GM23338 (cell line): Measurements from ENCODE around the gene NPAS2. TPM values are rescaled to one million over a fixed set of nuclear protein-coding genes. Genes with fewer than 3 reads are reported as not detected.

ENCODE experiments used
- ATAC-seq: fragments of 200-7000 bp; cut with Tn5 transposase; 3 replicates; pipeline ENCODE4 v1.9.1; 2020
- DNase-seq: peaks from one replicate; pipeline ENCODE4 v3.0.0-alpha.2; 2015; ENCODE audit warnings: low spot score
- H2AFZ ChIP-seq: fragments of 200-600 bp; sonication (generic); 2 replicates; pipeline ENCODE4 v1.8.0; 2016; ENCODE audit warnings: antibody characterized with exemption, mild to moderate bottlenecking, moderate library complexity
- H3F3A ChIP-seq: fragments of 200-600 bp; sonication (generic); replicated peaks from 2 replicates; pipeline ENCODE4 v1.8.0; 2017; ENCODE audit warnings: antibody characterized with exemption, mixed run types, low read depth
- H3K27ac ChIP-seq: fragments of 200-600 bp; sonication (generic); 2 replicates; pipeline ENCODE4 v1.6.1; 2016; ENCODE audit warnings: low read depth
- H3K27me3 ChIP-seq: fragments of 200-600 bp; sonication (generic); 2 replicates; pipeline ENCODE4 v1.8.0; 2016; ENCODE audit warnings: mild to moderate bottlenecking, mixed run types, moderate library complexity; ENCODE audit not compliant: insufficient read depth
- H3K36me3 ChIP-seq: fragments of 200-600 bp; sonication (generic); 2 replicates; pipeline ENCODE4 v1.8.0; 2016; ENCODE audit warnings: mild to moderate bottlenecking; ENCODE audit not compliant: insufficient read depth
- H3K4me1 ChIP-seq: fragments of 200-600 bp; sonication (generic); 2 replicates; pipeline ENCODE4 v1.8.0; 2016; ENCODE audit warnings: mild to moderate bottlenecking, moderate library complexity; ENCODE audit not compliant: insufficient read depth
- H3K4me2 ChIP-seq: fragments of 200-600 bp; sonication (generic); 2 replicates; pipeline ENCODE4 v1.7.1; 2017; ENCODE audit warnings: mixed run types
- H3K4me3 ChIP-seq: fragments of 200-600 bp; sonication (generic); 2 replicates; pipeline ENCODE4 v1.6.1; 2016; ENCODE audit warnings: mixed run types
- H3K79me2 ChIP-seq: fragments of 200-600 bp; sonication (generic); replicated peaks from 2 replicates; pipeline ENCODE4 v1.8.0; 2017; ENCODE audit warnings: mild to moderate bottlenecking; ENCODE audit not compliant: insufficient read depth
- H3K9me2 ChIP-seq: fragments of 200-600 bp; sonication (generic); 2 replicates; pipeline ENCODE4 v1.8.0; 2017; ENCODE audit not compliant: insufficient read depth
- H4K20me1 ChIP-seq: fragments of 200-600 bp; sonication (generic); replicated peaks from 2 replicates; pipeline ENCODE4 v1.8.0; 2017; ENCODE audit warnings: mild to moderate bottlenecking; ENCODE audit not compliant: insufficient read depth
- H3K27ac Mint-ChIP-seq: 2 replicates; pipeline ENCODE4 v1.8.0; 2020; ENCODE audit warnings: inconsistent platforms, mild to moderate bottlenecking, moderate library complexity, mixed read lengths
- H3K27me3 Mint-ChIP-seq: 3 replicates; pipeline ENCODE4 v1.8.0; 2022; ENCODE audit warnings: low read depth, mild to moderate bottlenecking, moderate library complexity, mixed read lengths, inconsistent platforms; ENCODE audit not compliant: insufficient read depth, poor library complexity
- H3K36me3 Mint-ChIP-seq: 3 replicates; pipeline ENCODE4 v1.8.0; 2021; ENCODE audit warnings: low read depth, mild to moderate bottlenecking, inconsistent platforms, moderate library complexity, mixed read lengths
- H3K4me1 Mint-ChIP-seq: 3 replicates; pipeline ENCODE4 v1.8.0; 2020; ENCODE audit warnings: mild to moderate bottlenecking, inconsistent platforms, mixed read lengths
- H3K4me3 Mint-ChIP-seq: 3 replicates; pipeline ENCODE4 v1.8.0; 2021; ENCODE audit warnings: moderate library complexity, mild to moderate bottlenecking, inconsistent platforms, mixed read lengths
- H3K9me3 Mint-ChIP-seq: 3 replicates; pipeline ENCODE4 v1.8.0; 2020; ENCODE audit warnings: moderate library complexity, mild to moderate bottlenecking, inconsistent platforms, mixed read lengths
- ETS1 ChIP-seq: IDR thresholded peaks from 2 replicates; pipeline ENCODE4 v1.6.1; 2016; ENCODE audit warnings: antibody characterized with exemption
- EZH2 ChIP-seq: fragments of 200-600 bp; sonication (generic); IDR thresholded peaks from one replicate; pipeline ENCODE4 v1.8.0; 2017; ENCODE audit warnings: antibody characterized with exemption, mild to moderate bottlenecking, low read depth; ENCODE audit not compliant: unreplicated experiment
- JUNB ChIP-seq: IDR thresholded peaks from one replicate; pipeline ENCODE4 v1.6.1; 2016; ENCODE audit warnings: antibody characterized with exemption; ENCODE audit not compliant: unreplicated experiment
- NANOG ChIP-seq: IDR thresholded peaks from 2 replicates; pipeline ENCODE4 v1.6.1; 2016; ENCODE audit warnings: antibody characterized with exemption, borderline replicate concordance
- STAT1 ChIP-seq: IDR thresholded peaks from one replicate; pipeline ENCODE4 v1.6.1; 2016; ENCODE audit warnings: antibody characterized with exemption; ENCODE audit not compliant: unreplicated experiment
- polyA plus RNA-seq: library from polyadenylated mRNA; unstranded; fragments of >200 nt; fragmentation: Nextera tagmentation; extraction: Ambion mirVana; gene quantifications from 2 replicates; pipeline ENCODE4 v1.2.1, GENCODE V29; 2016
- total RNA-seq: library from RNA; depleted of rRNA; stranded (reverse); fragments of >200 nt; shearing (Covaris generic); gene quantifications from 2 replicates; pipeline ENCODE4 v1.2.3, GENCODE V29; 2014
- TF ChIP-seq, protein P1 (sequence below), 2 experiments: fragments of 200-600 bp in 1 of 2; sonication (generic) in 1 of 2; conservative IDR thresholded peaks; 2 replicates each; pipeline versions ENCODE4 v1.5.1 to v1.6.1; 2016 to 2017; ENCODE audit warnings: antibody characterized with exemption in 2 of 2, low read depth in 2 of 2, mild to moderate bottlenecking in 2 of 2, moderate library complexity in 1 of 2

NPAS2 gene
- total and polyA plus RNA-seq, 2 experiments from 2014 or later, result 0.56 to 1.1 TPM

DNA sequence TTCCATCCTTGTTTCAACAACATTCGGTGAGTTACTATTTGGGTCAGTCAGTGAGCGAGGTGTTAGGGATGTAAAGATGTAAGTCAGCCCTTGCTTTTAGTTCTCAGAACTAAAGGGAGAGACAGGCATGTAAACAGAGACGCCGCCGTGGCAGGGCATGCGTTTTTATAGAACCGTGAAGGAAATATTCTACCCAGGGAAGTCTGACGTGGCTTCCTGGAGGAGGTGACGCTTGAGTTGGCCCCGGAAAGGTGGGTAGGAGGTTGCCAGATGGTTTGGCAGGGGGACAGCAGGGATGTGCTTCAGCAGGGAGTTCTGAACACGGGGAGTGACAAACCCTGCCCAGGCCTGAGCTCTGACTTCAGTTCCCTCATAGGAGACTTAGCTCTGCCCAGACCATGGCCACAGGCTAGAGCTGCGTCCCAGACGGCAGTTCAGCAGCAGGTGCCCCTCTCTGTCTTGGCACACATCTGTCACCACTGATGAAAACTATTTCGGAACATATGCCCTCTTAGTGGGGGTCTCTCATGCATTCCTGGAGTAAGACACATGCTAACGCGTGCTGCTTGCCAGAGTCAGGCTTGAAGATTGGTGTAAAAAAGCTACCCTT, 158.7 kb downstream of the NPAS2 start (continued):
- TF ChIP-seq ETS1 (no peak), JUNB (no peak)
- TF ChIP-seq, protein P1, sequence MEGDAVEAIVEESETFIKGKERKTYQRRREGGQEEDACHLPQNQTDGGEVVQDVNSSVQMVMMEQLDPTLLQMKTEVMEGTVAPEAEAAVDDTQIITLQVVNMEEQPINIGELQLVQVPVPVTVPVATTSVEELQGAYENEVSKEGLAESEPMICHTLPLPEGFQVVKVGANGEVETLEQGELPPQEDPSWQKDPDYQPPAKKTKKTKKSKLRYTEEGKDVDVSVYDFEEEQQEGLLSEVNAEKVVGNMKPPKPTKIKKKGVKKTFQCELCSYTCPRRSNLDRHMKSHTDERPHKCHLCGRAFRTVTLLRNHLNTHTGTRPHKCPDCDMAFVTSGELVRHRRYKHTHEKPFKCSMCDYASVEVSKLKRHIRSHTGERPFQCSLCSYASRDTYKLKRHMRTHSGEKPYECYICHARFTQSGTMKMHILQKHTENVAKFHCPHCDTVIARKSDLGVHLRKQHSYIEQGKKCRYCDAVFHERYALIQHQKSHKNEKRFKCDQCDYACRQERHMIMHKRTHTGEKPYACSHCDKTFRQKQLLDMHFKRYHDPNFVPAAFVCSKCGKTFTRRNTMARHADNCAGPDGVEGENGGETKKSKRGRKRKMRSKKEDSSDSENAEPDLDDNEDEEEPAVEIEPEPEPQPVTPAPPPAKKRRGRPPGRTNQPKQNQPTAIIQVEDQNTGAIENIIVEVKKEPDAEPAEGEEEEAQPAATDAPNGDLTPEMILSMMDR (conservative IDR thresholded peaks at IDR 0.05; ENCODE audit: low read depth in 2 of 2), result no peak

DNA sequence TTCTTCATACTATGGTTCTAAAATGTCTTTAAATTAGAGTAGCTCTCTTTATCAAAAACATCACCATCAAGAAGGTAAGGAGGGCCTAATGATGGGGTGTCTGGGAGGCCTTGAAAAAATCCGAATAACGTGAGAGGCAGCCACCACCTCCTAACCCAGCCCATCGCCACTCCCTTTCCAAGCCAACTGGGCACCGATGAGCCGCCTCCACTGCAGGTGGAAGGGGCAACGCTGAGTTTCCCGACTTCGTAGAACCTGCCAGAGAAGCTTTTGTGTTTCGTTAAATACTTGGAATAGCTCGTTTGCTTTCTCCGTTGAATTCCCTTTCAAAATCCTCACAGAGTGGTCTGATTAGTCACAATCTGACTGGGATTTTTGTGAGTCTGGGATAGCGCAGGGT, 160.1 kb downstream of the NPAS2 start:
- Mint-ChIP-seq H3K36me3 (no peaks in the 10 kb centered on the region), H3K4me1 (peaks cover 22% of the 10 kb centered on the region), H3K27me3 (peaks cover 2% of the 10 kb centered on the region), H3K4me3 (no peak overlapping the region), H3K27ac (no peak overlapping the region), H3K9me3 (no peaks in the 10 kb centered on the region)
- H3K4me2 ChIP-seq, result no peak overlapping the region
- no peaks in the 10 kb centered on the region; the same call in 1 of the 2 replicates for H3K36me3 ChIP-seq
- DNase-seq (peak; percentile 56), ATAC-seq (no peak)
- no peaks in the 10 kb centered on the region for H3K9me2 ChIP-seq
- no peaks in the 10 kb centered on the region for H3K27me3 ChIP-seq
- no peaks in the 10 kb centered on the region for H3F3A ChIP-seq
- H3K4me1 ChIP-seq, result peaks cover 6% of the 10 kb centered on the region; the same call in 1 of the 2 replicates
- H3K79me2 ChIP-seq, result no peaks in the 10 kb centered on the region
- TF ChIP-seq EZH2, result no peak
- TF ChIP-seq, protein P1 (conservative IDR thresholded peaks at IDR 0.05; ENCODE audit: low read depth in 2 of 2), result no peak
- no peak overlapping the region for H3K27ac ChIP-seq
- H3K4me3 ChIP-seq, result no peak overlapping the region
- H2AFZ ChIP-seq, result no peak overlapping the region
- H4K20me1 ChIP-seq, result no peaks in the 10 kb centered on the region

DNA sequence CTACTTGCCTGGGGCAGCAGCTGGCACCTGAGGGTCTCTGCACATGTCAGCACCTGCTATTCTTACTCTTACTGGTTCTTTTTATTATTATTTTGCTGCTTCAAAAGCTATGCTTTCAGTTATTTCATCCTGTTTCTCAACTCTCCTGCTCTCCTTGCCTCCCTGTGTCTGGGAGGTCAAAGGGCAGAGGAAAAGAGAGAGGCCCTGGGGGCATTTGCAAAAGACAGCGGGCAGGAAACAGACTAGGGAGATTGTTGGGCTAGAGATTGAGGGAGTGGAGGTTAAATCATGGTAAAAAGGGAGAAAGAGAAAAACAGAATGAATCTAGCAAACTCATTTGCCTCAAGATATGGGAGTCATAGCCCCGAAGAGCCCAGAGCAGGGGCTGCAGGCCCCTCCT, 161.1 kb downstream of the NPAS2 start:
- Histone ChIP-seq H2AFZ (no peak overlapping the region), H3K36me3 (no peaks in the 10 kb centered on the region; the same call in 1 of the 2 replicates), H3F3A (no peaks in the 10 kb centered on the region), H3K27ac (no peak overlapping the region), H3K4me2 (no peak overlapping the region), H3K27me3 (no peaks in the 10 kb centered on the region), H3K4me1 (peaks cover 6% of the 10 kb centered on the region; the same call in 1 of the 2 replicates), H3K4me3 (no peak overlapping the region), H4K20me1 (no peaks in the 10 kb centered on the region), H3K9me2 (no peaks in the 10 kb centered on the region), H3K79me2 (no peaks in the 10 kb centered on the region)
- H3K4me1 Mint-ChIP-seq, result peaks cover 22% of the 10 kb centered on the region
- no peak for ATAC-seq
- no peaks in the 10 kb centered on the region for H3K9me3 Mint-ChIP-seq
- TF ChIP-seq JUNB (no peak), STAT1 (no peak), EZH2 (no peak), NANOG (no peak)
- DNase-seq, result no peak
- no peak overlapping the region for H3K4me3 Mint-ChIP-seq
- H3K27me3 Mint-ChIP-seq, result peaks cover 2% of the 10 kb centered on the region
- H3K36me3 Mint-ChIP-seq, result no peaks in the 10 kb centered on the region
- no peak overlapping the region; the same call in 1 of the 2 replicates for H3K27ac Mint-ChIP-seq
